Measurements from ENCODE around the gene LIN28B.

The LIN28B gene

DNA sequence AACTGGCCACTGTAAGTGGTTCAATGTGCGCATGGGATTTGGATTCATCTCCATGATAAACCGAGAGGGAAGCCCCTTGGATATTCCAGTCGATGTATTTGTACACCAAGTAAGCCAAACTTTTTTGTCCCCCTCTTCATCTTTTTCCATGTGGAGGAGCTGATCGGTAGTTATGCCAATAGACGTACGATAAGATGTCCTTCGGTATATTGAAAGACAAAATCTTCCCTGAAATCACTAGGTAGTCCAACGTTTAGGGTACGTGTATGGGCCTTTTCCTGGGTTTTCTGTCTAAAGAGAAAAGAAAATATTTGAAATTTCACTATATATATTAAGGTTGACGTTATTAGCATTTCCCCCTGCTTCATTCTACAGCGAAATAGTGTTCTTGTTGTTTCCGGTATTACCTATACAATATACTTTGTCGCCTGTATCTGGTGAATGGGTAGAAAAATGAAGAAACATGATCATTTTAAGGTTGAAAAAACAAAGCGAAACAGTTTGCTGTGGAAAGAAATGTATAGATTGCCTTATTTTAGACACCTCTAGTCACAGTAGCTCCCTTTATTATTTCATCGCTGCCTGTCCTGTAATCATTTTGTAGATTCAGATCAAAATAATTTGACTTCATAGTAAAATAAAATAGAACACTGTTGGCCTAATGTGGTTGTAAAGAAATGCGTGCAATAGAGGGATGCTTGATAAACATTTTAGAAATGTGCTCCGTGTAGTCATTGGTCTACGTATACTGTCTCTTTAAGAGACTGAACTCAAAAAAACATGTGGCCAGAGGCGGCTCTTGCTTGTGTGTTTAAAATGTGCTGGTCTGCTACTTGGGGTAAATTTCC lies 1.5 kb downstream of the LIN28B start:
- TF ChIP-seq, protein P1, sequence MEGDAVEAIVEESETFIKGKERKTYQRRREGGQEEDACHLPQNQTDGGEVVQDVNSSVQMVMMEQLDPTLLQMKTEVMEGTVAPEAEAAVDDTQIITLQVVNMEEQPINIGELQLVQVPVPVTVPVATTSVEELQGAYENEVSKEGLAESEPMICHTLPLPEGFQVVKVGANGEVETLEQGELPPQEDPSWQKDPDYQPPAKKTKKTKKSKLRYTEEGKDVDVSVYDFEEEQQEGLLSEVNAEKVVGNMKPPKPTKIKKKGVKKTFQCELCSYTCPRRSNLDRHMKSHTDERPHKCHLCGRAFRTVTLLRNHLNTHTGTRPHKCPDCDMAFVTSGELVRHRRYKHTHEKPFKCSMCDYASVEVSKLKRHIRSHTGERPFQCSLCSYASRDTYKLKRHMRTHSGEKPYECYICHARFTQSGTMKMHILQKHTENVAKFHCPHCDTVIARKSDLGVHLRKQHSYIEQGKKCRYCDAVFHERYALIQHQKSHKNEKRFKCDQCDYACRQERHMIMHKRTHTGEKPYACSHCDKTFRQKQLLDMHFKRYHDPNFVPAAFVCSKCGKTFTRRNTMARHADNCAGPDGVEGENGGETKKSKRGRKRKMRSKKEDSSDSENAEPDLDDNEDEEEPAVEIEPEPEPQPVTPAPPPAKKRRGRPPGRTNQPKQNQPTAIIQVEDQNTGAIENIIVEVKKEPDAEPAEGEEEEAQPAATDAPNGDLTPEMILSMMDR (IDR thresholded peaks at IDR 0.05; ENCODE audit: extremely low read depth, missing control alignments), result no peak
- no peak for DNase-seq (ENCODE audit: low spot score)

DNA sequence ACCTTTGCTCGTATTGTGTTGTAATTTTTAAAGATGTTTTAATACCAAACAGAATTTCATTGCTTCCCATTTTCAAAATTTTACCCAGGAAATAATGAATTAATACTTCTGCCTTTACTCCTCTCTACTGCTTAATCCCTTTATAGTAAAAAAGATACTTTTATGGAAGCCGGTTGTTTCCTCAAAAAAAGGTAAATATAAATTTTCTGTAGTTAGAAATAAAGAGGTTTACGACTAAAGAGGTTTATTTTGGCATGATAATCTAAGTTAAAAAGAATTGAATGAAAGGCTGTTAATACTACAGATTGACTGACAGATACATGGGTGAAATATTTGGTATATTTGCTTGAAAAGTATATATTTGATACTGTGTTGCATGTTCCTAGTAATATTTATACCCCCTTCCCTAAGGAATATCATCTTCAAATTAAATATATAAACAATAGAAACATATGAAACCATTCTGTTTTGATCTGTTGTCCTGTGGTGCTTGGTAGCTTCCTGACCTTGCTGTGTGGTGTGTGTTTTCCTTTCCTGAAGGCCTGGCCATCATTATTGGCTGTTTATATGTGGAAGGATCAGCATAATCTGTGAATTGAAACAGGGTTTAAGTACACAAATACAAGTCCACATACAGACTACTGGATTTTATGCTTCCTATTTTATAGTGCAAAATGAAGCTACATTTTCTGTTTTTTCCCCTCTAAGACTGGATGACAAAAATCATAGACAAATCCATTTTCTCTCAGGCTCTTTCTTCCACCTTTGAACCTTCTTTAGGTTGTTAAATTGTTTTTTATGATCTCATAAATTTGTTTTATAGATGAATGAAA lies 2.3 kb downstream of the LIN28B start:
- TF ChIP-seq, protein P1 (IDR thresholded peaks at IDR 0.05; ENCODE audit: extremely low read depth, missing control alignments), result no peak
- DNase-seq (ENCODE audit: low spot score), result no peak

DNA sequence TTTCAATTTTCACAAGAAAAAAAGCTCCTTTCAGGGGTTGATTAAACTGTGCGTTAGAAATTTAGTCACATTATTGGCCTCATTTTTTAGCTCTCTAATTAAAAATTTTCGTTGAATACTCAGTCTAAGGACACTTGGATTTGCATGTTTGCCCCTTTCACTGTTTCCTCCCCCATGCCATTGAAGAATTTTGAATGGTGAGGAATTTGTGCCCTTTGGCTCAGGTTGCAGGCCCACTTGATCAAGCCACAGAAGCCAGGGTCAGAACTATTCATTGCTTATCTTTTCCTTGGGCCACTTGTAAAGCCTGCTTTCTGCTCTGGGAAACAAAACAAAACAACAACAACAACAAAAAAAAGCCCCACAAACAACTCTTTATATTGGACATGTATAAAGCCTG lies 12.2 kb downstream of the LIN28B start:
- TF ChIP-seq, protein P1 (IDR thresholded peaks at IDR 0.05; ENCODE audit: extremely low read depth, missing control alignments), result no peak
- no peak for DNase-seq (ENCODE audit: low spot score)

DNA sequence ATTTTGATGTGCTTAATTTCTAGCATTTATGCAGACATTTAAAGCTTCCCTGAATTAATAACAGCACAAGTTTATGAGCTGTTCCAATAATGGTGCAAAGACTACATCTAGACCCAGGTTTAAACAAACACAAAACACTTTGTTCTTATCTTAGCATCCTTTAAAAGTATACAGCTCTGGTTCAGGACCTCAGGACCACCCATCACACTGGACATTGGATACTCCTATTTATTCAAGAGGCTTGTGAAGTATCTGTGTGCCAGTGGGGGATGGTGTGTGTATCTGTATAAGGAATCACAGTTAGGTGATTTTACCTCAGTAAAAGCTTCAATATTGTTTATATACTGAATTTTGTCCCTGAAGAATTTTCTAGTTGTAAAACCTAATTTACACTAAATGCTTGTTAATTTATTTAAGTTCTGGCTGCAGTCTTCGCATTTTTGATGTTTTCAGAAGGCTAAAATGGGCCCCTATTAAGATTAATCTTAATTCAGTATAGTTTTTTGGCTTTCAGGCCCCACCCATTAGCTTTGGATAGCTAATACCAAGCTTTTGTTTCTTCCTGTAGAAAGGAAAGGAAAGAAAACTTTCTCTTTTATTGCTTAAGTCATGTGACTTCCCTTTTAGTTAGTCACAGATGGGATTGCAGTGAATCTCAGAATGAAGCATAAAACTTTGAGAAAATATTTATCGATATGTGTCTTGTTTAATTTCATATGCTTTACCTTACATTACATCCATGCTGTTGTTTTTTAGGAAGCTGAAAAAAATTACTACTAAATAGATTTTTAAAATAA lies 13.1 kb downstream of the LIN28B start:
- TF ChIP-seq, protein P1 (IDR thresholded peaks at IDR 0.05; ENCODE audit: extremely low read depth, missing control alignments), result no peak
- DNase-seq (ENCODE audit: low spot score), result no peak

DNA sequence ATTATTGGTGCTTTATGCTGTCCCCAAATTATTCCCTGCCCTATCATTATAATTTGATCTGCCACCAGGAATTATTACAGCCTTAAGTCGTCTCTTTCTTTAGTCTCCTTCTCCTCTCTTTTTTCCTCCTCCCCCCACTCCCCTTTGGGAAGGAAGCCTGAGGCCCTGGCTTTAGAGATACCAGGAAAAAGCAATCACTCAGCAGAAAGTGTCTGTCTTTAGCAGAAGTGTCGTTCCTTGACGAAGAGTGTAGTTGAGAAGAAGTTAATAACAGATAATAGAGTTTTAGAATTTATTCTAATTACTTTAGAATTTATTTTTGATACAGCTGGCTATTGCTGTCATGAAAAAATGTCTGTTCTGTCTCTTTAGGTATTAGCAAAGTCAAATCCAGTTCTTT lies 16.5 kb downstream of the LIN28B start:
- no peak for DNase-seq (ENCODE audit: low spot score)
- TF ChIP-seq, protein P1 (IDR thresholded peaks at IDR 0.05; ENCODE audit: extremely low read depth, missing control alignments), result no peak

DNA sequence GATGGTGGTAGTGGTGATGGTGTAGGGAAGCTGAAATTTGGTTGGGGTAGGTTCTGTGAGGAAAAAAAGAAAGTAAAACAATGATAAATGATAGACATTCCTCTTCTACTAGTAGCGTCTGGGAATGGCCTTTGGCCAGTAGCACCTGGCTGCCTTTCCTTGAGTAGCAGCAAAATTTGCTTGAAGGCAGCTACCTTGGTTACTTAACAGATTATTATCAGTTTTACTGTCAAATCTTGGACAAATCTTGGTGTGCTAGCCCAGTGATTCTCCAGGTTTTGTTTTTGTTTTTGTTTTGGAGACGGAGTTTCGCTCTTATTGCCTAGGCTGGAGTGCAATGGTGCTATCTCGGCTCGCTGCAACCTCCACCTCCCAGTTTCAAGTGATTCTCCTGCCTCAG lies 26.4 kb downstream of the LIN28B start:
- no peak for DNase-seq (ENCODE audit: low spot score)
- TF ChIP-seq, protein P1 (IDR thresholded peaks at IDR 0.05; ENCODE audit: extremely low read depth, missing control alignments), result no peak
